HG03565 (cell line): Measurements from ENCODE around the gene B3GALT6.

Experiments
- ATAC-seq: cut with Tn5 transposase; IDR thresholded peaks from one replicate; pipeline ENCODE4 v1.9.1; 2021; ENCODE audit warnings: mild to moderate bottlenecking, moderate library complexity; ENCODE audit not compliant: unreplicated experiment

Gene B3GALT6

DNA sequence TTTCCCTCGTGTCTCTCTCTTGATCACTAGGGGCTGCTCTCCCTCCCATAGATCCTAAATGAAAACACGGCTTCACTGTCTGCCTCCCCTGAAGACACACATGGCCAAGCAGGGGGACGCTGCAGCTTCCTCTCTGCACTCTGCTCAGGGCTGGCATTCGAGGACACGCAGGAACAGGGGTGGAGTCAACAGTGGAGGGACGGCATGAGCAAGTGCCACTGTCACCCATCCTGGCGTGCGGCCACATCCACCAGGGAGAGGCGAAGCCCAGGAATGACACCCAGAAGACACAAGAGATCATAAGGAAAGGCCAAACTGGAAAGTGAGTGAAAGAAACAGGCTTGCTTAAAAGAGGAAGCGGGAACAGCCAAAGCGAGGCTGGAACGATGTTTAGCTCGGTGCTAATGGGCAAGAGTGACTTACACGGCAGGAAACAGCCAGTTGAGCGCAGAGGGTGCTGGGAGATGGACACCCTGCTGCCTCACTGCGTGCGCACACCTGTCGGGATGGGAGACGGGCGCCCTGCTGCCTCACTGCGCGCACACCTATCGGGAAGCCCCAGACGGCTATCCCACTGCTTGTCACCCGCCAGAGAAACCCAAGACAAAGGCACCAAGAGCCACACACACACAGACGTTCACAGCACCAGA lies 28.0 kb downstream of the B3GALT6 start:
- ATAC-seq, result no peak

DNA sequence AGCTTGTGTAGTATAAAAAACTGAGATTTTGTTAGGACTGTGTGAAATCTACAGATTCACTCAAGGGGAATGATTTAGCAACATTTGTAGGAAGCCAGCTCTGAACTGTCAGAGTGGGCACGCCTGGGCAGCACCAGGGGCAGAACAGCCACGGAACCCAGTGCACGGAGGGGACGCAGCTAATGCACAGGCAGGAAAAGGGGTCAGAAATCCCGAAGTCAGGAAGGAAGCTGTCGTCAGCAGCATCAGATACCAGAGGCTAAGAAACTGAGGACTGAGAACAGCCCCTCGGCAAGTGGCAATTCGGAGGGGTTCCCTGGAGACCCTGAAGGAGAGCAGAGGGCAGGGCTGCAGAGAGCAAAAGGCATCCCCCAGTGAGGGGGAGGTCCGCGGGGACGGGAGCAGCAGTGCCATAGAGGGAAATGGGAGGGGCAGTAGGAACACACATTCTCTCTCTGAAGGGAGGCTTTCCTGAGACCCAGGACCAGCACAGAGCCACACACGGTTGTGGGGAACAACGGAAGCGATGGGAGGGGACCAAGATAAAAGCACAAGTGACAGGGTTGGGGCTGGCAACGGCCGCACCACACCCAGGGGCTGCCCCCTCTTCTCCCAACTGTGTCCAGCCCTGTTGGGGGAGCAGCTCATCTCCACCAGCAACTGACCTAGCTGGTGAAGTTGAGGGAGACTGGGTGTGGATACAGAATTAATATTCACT lies 29.0 kb downstream of the B3GALT6 start:
- ATAC-seq, result no peak

DNA sequence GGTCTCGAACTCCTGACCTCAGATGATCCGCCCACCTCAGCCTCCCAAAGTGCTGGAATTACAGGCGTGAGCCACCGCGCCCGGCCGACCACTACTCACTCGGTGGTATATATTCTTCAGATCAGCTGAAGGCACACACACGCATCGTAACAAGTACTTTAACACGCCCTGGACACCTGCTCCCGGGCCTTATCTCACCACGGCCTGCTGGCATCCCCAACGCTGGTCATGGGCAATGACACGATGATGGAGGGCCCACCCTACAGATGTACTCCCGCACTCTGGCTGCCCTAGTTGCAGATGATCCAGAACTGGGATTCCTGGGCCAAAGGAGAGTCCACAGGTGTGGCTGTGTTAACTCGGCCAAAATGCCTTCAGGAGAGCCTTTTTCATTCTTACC lies 30.0 kb downstream of the B3GALT6 start:
- ATAC-seq, result no peak

DNA sequence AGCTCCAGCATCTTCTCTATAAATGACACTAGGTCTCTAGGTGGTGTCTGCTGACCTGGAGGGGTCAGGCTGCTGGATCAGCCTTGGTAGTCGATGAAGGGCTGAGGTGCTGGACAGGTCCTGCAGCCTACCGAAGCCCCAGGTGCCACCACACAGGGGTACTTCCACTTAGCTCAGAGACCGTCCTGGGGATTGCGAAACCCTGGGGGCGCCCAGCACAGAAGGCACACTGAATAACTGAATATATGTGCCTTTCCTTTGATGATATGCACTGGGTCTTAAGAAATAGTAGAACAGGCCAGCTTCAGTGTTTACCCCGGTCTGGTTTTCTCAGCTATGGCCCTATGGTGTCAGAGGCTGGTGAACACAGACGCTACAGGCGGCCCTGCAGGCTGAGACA lies 30.7 kb downstream of the B3GALT6 start:
- ATAC-seq, result no peak

DNA sequence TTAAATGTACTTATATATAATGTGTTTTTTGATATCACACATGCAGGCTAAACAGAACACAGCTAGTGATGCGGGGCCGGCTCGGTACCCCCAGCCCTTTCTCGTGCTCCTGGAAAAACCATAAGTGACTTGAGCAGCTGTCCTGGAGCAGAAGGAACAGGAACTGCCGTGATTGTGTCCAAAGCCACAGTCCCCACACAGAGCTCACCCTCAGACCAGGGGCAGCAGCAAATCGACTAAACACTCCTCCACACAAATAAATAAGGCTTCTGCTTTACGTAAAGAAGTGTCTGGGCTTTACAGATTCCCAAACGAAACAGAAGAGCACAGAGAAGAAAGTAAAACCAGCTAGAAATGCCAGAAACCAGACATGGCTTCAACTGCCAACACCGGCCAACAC lies 32.0 kb downstream of the B3GALT6 start:
- ATAC-seq, result no peak

DNA sequence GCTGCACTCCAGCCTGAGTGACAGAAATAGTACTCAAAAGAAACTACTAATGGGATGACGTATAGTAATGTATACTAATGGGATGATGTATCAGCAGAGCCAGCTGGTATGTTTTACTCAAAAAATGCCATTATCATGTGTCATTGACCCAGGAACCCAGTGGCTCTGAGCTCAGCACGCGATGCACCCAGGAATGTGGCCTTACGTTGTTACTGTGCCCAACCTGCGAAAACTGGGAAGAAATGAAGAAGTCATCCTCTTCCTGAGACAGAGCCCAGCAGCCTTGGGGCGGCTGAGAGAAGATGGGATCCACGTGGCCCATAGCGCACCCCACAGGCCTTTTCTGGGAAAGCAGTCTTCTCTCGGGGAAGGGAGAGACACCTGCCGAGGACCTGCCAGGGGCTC lies 32.8 kb downstream of the B3GALT6 start:
- no peak for ATAC-seq

DNA sequence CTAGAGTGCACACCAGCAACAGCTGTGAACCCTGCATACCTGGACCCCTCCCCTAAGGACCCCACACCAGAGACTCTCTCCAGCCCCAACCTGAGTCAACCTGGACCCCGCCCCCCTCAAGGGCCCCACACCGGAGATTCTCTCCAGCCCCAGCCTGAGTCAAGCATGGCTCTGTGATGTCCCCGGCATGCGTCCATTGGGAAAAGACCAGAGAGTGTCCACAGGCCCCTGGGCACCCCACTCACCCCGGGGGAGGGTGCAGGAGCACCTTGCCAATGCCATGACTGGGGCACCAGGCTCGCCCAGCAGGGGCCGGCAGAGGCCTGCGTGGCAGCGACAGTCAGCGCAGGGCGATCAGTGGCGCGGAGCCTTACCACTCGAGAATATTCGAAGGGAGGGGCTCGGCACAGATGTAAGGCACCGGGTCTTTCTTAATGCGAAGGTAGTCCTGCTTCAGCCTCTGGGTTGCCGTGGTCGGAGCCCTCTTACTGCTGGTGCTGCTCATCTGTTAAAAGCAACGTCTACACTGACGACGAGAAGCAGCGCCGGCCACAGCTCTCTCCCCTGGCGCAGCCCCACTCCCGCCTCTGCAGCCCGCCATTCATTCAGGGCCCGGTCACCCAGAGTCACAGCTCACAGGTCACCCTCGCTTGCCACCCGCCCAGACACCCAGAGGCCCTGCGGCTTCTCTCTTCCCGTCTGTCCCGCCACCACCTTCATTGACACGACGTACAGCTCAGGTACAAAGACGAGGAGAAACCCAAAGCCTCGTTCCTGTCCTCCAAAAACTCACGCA lies 35.6 kb downstream of the B3GALT6 start:
- ATAC-seq, result no peak

DNA sequence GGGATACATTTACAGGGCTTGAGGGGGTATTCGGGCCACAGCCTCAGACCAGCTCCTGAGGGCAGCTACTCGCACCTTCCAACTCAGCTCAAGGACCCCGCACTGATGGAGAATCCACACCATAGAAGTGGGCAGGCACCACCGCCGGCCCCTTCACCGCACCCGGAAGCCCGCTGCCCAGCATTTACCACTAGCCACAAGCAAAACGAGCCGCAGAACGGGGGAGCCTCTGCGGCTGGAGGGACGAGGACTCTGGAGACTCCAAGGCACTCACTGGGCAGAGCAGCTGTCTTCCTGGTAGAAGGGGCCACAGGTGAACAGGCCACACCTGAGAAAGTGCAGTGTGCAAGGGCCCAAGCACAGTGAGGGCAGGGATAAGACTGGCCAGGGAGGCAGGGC lies 36.2 kb downstream of the B3GALT6 start:
- no peak for ATAC-seq

DNA sequence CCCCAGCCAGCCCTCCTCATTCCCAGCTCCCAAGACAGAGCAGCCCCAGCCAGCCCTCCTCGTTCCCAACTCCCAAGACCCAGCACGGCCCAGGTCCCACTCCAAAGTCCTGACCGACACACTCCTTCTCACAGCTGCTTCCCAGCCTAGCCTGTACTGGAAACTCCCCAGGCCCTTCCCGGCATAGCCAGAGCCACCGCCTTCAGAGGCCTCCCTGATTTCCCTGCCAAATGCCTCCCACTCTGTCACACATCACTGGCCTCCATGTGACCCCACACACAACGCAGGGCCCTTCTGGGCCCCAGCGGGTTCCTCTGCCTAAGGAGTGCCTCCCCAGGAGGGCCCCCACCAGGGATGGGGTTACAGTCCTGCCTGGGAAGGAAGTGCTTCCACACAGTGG lies 38.8 kb downstream of the B3GALT6 start:
- no peak for ATAC-seq

DNA sequence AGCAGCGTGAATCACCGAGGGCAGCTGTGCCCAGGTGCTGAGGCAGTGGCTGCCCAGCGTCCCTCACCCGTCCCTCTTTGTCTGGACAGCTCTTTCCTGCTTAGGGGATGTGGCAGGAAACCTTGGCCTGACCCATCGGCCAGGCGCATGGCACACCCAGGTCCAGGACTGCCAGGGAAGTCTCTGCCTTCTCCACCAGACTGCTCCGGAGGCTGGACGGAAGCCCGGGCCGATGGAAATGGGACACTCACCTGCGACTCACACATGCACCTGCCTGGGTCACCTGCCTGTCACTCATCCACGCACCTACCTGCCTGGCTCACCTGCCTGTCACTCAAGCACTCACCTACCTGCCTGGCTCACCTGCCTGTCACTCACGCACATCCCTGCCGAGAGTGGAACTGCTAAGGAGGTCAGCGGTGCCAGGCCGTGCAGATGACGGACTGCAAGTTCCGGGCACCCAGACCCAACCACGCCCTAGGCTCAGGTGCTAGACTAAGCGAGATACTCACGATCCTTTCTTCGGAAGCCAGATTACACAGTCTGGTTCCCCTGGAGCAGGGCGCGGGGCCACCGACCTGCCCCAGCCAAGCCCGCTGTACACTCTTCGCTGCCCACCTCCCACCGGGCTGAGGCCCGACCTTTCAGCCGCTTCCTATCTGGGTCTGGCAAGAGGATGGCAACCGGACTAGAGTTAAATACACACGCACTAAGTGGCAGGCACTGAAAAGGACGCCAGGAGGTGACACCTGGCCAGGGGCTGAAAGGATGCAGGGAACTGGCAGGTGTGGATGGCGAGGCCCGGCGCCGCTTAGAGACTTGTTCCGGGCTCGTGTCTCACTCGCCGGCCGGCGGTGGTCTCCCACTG lies 40.5 kb downstream of the B3GALT6 start:
- ATAC-seq, result no peak

DNA sequence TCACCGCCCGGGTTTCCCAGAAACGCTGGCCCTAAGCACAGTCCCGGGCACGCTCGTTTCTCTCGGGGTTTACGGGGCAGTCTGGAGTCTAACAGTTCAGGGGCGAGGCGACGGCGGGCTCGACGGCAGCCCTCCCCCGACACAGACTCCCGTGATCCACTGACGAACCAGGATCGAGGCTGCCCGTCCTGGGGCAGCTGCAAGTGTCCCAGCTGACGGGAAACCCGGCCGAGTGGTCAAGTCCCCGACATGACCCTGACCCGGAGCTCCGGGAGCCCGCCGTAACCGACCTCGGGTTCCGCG lies 41.1 kb downstream of the B3GALT6 start:
- peak; percentile 4 for ATAC-seq

DNA sequence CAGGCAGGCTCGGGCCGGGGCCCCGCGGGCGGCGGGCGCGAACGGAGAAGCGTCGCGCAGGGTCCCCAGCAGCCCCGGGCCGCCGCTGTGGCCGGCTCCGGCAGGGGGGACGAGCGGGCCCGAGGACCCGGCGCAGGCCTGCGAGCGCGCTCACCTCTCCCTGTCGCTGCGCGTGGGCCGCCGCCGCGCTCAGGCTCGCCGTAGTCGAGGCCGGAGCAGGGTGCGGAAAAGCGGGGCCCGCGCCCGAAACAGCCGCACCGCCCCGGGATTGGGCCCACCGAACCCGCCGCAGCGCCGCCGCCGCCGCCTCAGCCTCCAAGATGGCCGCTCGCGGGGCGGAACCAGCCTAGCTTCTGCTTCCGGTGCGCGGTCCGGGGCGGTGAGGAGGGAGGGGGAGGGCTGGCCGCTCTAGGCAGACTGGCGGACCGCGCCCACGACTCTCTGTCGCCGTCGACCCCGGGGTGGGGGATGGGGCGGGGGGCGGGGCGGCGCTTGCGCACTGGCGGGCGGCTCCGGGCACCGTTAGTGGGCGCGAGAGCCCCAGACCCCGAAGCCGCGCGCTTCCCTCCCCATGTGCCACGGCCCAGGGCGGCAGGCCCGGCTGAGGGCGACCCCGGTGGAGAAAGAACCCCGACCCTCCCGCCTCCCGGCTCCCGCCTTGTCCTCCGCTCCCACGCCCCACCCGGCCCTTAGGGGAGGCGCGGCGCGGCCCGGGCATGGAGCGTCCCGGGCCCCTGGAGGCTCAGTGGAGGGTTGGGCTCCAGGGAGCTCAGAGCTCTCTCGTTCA lies 41.7 kb downstream of the B3GALT6 start, which contains the start of gene UBE2J2:
TSS of gene UBE2J2 (minus strand) at position 343 of the 787 bp plus-strand sequence. CDS start 5,862 bp downstream, outside the sequence.
- peak; percentile 60 for ATAC-seq

DNA sequence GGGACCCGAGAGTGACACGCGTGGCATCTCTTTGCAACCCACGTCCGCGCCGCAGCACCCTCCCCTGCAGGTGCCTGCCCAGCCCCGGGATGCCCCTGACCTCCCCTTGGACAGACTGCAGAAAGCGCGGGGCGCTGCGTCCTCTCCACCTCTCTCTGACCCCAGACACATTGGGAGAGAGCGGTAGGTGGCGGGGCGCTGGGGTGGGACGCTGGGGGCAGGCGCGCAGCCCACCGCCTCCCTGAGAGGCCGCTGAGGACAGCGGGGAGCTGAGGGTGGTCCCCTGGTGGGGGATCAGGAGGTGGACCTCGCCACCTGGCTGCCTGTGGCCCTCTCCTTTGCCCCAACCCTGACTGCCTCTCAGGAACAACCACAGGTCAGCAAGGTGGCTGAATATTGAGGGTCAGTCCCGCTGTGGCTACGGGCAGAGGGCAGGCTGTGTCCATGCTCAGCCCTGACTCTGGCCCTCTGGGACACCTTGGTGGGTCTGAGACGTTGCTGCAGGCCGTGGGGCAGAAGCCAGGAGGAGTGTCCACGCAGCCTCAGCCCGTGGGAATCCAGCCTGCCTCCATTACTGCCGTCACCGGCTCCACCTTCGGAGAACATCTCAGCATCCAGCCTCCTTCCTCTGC lies 42.4 kb downstream of the B3GALT6 start:
- peak; percentile 4 for ATAC-seq

DNA sequence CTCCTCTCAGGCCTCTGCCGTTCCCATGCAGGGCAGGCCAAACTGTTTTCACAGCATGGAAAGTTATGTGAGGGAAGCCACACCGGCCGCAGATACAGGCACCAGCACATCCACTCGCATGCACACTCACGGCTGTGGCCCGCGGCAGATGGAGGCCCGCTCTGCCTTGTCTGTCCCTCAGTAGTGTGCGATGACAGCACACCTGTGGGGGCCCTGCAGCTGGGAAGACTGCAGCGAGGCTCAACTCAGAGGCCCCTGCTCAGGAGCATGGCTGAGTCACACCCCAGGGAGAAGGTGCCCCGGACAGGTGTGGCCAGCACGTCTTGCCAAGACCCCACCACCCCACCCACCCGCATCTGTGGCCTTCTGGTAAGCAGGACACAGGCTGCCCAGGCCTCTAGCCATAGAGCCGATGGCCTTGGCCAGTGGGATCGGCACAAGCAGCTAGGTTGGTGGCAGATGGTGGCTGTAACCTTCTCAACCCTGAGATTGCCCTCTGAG lies 42.9 kb downstream of the B3GALT6 start:
- ATAC-seq, result no peak

DNA sequence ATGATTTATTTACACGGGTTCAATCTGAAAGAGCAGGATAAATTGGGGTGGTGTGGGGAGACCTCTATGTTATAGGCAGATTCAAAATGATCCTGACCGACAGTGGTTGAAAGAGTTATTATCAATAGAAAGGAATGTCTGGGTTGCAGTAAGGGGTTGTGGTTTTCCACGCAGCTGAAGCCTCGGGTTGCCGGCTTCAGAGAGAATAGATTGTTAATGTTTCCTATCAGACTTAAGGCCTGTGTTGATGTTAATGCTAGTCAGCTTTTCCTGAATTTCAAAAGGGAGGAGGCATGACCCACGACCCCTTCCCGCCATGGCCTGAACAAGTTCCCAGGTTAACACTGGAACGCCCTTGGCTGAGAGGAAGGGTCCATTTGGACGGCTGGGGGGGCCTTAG lies 43.8 kb downstream of the B3GALT6 start:
- no peak for ATAC-seq

DNA sequence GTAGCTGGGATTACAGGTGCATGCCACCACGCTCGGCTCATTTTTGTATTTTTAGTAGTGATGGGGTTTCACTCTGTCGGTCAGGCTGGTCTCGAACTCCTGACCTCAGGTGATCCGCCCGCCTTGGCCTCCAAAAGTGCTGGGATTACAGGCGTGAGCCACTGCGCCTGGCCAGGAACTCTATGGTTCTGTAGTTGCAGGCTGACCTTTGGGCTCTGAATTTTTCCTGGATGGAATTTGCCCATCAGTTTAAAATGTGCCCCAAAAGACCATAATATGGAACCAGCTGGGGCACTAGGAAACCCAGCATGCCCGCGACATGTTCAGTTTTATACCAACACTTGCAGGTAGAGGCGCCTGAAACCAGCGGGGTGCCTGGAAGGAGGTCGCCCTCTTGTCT lies 46.6 kb downstream of the B3GALT6 start:
- ATAC-seq, result no peak

DNA sequence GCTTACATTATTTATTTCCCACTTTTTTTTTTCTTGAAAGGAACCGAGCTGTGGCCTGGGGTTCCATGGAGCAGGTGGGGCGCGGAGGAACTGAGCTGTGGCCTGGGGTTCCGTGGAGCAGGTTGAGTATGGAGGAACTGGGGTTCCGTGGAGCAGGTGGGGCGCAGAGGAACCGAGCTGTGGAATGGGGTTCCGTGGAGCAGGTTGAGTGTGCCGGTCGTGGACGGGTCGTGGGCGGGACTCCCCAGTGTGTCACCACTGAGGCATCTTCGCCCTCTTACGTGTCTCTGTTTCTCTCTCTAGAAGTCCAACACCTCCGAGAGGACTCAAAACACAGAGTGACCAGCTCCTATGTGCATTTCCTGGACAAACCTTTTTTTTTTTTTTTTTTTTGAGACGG lies 47.0 kb downstream of the B3GALT6 start:
- ATAC-seq, result no peak

DNA sequence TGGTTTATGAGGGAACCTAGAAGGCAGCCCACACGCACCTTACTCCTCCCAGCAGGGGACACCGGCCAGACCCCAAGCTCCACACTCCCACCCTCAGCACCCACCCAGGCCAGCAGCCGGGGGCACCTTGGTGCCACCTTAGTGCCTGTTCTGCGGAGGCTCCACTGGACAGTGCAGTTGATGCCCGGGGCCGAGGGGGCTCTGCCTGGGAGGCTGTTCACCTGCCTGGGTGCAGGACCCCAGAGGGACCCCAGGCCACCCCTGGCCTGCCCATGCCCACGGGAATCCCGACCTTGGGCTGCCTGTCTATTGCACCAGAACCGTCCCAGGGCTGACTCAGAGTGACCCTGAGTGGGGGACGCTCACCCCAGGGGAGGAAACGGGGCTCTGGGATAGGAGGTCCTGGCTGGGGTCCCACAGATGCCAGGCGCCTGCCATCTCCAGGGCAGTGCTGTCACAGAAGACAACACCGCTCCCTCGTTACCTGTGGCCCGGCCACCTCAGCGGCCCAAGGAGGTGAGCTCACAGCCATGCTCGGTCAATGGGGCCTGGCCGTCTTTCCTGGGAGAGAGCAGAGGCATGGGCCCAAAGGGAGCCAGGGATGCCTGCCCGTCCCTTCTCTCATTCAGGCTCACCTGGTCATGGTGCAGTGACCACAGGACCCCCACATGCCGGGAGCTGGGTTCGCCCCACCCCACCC lies 48.9 kb downstream of the B3GALT6 start:
- no peak for ATAC-seq
